HEK293 (cell line): ENCODE data around the gene ADGRF3.

Experiments
- CTCF ChIP-seq: fragments of 450-650 bp; formaldehyde crosslinking; IDR thresholded peaks from 2 replicates; pipeline ENCODE4 v1.5.1; 2016; ENCODE audit warnings: missing biosample characterization, missing genetic modification characterization
- IKZF3 ChIP-seq: fragments of 450-650 bp; IDR thresholded peaks from 2 replicates; pipeline ENCODE4 v1.5.0; 2018; ENCODE audit warnings: missing biosample characterization, mild to moderate bottlenecking, missing genetic modification characterization, moderate library complexity
- MEIS1 ChIP-seq: sonication (generic); formaldehyde crosslinking; IDR thresholded peaks from 2 replicates; pipeline ENCODE4 v1.8.1; 2022; ENCODE audit warnings: missing genetic modification reagents, mild to moderate bottlenecking, borderline replicate concordance
- SETDB1 ChIP-seq: IDR thresholded peaks from one replicate; pipeline ENCODE4 v1.6.1; 2017; ENCODE audit warnings: mild to moderate bottlenecking, low read length, moderate library complexity, mixed read lengths; ENCODE audit not compliant: insufficient read length
- ZBTB11 ChIP-seq: fragments of 450-650 bp; formaldehyde crosslinking; conservative IDR thresholded peaks from 2 replicates; pipeline ENCODE4 v1.5.1; 2016; ENCODE audit warnings: low read depth, missing biosample characterization, missing genetic modification characterization
- ZFHX2 ChIP-seq: fragments of 450-650 bp; formaldehyde crosslinking; conservative IDR thresholded peaks from 2 replicates; pipeline ENCODE4 v1.5.1; 2016; ENCODE audit warnings: missing biosample characterization, missing genetic modification characterization
- ZNF133 ChIP-seq: fragments of 450-650 bp; formaldehyde crosslinking; IDR thresholded peaks from 2 replicates; pipeline ENCODE4 v1.5.1; 2016; ENCODE audit warnings: missing biosample characterization, missing genetic modification characterization
- ZNF24 ChIP-seq: fragments of 450-650 bp; formaldehyde crosslinking; IDR thresholded peaks from 2 replicates; pipeline ENCODE4 v1.5.1; 2016; ENCODE audit warnings: missing biosample characterization, missing genetic modification characterization
- ZNF416 ChIP-seq: fragments of 450-650 bp; formaldehyde crosslinking; IDR thresholded peaks from 2 replicates; pipeline ENCODE4 v1.5.1; 2016; ENCODE audit warnings: missing biosample characterization, missing genetic modification characterization
- ZNF530 ChIP-seq: fragments of 450-650 bp; formaldehyde crosslinking; IDR thresholded peaks from 2 replicates; pipeline ENCODE4 v1.5.1; 2016; ENCODE audit warnings: low read depth, missing biosample characterization, missing genetic modification characterization
- ZNF670 ChIP-seq: fragments of 450-650 bp; formaldehyde crosslinking; IDR thresholded peaks from 2 replicates; pipeline ENCODE4 v1.5.1; 2016; ENCODE audit warnings: missing biosample characterization, missing genetic modification characterization, low read depth
- TF ChIP-seq, protein P1 (sequence below): fragments of 450-650 bp; formaldehyde crosslinking; IDR thresholded peaks from 2 replicates; pipeline ENCODE4 v1.5.1; 2016; ENCODE audit warnings: missing biosample characterization, missing genetic modification characterization
- TF ChIP-seq, protein P2 (sequence below): fragments of 450-650 bp; formaldehyde crosslinking; IDR thresholded peaks from 2 replicates; pipeline ENCODE4 v1.5.1; 2016; ENCODE audit warnings: missing biosample characterization, missing genetic modification characterization
- TF ChIP-seq, protein P3 (sequence below): fragments of 450-650 bp; IDR thresholded peaks from 2 replicates; pipeline ENCODE4 v1.5.1; 2018; ENCODE audit warnings: missing biosample characterization, mild to moderate bottlenecking, missing genetic modification characterization

- TF ChIP-seq CTCF (tag by site-specific recombination) (no peak), ZNF670 (tag by site-specific recombination) (no peak), ZNF133 (tag by site-specific recombination) (no peak), IKZF3 (tag by site-specific recombination) (no peak), ZFHX2 (tag by site-specific recombination) (no peak), ZBTB11 (no peak), ZNF416 (tag by site-specific recombination) (no peak), SETDB1 (no peak), ZNF24 (tag by site-specific recombination) (no peak), MEIS1 (no peak), ZNF530 (tag by site-specific recombination) (no peak)
- TF ChIP-seq, protein P1, sequence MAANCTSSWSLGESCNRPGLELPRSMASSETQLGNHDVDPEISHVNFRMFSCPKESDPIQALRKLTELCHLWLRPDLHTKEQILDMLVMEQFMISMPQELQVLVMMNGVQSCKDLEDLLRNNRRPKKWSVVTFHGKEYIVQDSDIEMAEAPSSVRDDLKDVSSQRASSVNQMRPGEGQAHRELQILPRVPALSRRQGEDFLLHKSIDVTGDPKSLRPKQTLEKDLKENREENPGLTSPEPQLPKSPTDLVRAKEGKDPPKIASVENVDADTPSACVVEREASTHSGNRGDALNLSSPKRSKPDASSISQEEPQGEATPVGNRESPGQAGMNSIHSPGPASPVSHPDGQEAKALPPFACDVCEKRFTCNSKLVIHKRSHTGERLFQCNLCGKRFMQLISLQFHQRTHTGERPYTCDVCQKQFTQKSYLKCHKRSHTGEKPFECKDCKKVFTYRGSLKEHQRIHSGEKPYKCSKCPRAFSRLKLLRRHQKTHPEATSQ: no peak
- TF ChIP-seq, protein P2, sequence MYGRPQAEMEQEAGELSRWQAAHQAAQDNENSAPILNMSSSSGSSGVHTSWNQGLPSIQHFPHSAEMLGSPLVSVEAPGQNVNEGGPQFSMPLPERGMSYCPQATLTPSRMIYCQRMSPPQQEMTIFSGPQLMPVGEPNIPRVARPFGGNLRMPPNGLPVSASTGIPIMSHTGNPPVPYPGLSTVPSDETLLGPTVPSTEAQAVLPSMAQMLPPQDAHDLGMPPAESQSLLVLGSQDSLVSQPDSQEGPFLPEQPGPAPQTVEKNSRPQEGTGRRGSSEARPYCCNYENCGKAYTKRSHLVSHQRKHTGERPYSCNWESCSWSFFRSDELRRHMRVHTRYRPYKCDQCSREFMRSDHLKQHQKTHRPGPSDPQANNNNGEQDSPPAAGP (tag by site-specific recombination): no peak
- TF ChIP-seq, protein P3, sequence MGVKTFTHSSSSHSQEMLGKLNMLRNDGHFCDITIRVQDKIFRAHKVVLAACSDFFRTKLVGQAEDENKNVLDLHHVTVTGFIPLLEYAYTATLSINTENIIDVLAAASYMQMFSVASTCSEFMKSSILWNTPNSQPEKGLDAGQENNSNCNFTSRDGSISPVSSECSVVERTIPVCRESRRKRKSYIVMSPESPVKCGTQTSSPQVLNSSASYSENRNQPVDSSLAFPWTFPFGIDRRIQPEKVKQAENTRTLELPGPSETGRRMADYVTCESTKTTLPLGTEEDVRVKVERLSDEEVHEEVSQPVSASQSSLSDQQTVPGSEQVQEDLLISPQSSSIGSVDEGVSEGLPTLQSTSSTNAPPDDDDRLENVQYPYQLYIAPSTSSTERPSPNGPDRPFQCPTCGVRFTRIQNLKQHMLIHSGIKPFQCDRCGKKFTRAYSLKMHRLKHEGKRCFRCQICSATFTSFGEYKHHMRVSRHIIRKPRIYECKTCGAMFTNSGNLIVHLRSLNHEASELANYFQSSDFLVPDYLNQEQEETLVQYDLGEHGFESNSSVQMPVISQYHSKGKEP (tag by site-specific recombination): no peak
Measured at GRCh38 chr2:26336719-26337118, 9.9 kb downstream of the ADGRF3 start.
